Coronary artery (tissue), 2 donors: ENCODE data around the gene SERINC1.
"Not testable (repeated sequence)": the region's sequence is repeated elsewhere in the genome, so short reads cannot be mapped to it uniquely, and the experiment has no call there.

ENCODE experiments used
- DNase-seq: peaks from one replicate; pipeline ENCODE4 v3.0.0-alpha.2; 2017; ENCODE audit warnings: low spot score
- H3K27ac ChIP-seq, 2 donors: fragments of 200-600 bp; sonication (generic); one replicate each; pipeline ENCODE4 v1.5.1; 2016 to 2019
- H3K4me3 ChIP-seq: fragments of 200-600 bp; sonication (generic); 2 replicates; pipeline ENCODE4 v1.5.1; 2016; ENCODE audit warnings: mild to moderate bottlenecking, moderate library complexity
- CTCF ChIP-seq: fragments of 200-600 bp; sonication (generic); IDR thresholded peaks from one replicate; pipeline ENCODE4 v1.5.1; 2019; ENCODE audit warnings: antibody characterized with exemption

Gene SERINC1

DNA sequence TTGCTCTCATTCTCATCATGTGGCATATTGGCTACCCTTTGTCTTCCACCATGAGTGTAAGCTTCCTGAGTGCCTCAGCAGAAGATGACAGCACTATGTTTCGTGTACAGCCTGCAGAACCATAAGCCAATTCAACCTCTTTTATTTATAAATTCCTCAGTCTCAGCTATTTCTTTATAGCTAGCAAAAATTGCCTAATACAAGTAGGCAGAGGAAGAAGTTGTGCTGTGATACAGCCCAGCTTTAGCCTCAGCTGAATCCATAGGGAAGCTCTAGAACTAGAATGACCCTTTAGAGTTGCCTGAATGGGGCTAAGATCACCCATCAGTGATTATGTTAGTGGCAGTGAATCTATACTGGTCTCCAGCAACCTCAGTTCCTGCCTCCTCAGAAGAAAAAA lies 19.0 kb upstream of the SERINC1 start:
- Histone ChIP-seq H3K4me3 (no peak overlapping the region), H3K27ac (no peak overlapping the region)
- TF ChIP-seq CTCF, result no peak
- no peak for DNase-seq

DNA sequence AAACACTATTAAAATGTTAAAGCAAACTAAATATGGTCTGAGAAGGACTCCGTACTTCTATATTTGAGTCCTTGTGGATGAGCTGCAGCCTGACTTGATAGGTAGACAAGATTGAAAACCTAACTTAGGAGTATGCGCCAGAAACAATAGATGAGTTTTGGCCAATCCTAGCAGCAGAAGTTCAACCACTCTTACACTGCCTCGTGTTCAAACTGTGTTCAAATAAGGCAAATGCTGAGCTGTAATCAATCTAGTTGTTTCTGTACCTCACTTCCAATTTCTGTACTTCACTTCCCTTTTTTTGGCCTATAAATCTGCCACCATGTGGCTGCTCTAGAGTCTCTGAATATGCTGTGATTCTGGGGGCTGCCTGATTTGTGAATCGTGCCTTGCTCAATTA lies 13.2 kb upstream of the SERINC1 start:
- TF ChIP-seq CTCF, result no peak
- DNase-seq, result no peak
- no peak overlapping the region for H3K27ac ChIP-seq
- no peak overlapping the region for H3K4me3 ChIP-seq

DNA sequence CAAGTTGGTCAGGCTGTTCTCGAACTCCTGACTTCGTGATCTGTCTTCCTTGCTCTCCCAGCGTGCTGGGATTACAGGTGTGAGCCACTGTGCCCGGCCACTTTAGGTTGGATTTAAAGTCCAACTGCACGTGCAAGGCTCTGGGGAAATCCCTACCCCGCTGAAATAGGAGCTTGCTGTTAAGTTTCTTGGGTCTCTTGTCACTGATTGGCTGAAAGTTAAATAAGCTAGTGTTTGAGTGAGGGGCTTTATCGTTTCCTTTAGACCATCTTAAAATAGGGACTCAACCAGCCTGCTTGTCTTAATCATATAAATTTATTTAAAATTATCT lies 11.1 kb upstream of the SERINC1 start:
- no peak for TF ChIP-seq CTCF
- DNase-seq, result no peak
- no peak overlapping the region for H3K4me3 ChIP-seq
- H3K27ac ChIP-seq, result no peak overlapping the region

GRCh38 chr6:122476131-122476530 lies 4.5 kb upstream of the SERINC1 start:
- no peak overlapping the region for H3K4me3 ChIP-seq
- H3K27ac ChIP-seq, result no peak overlapping the region
- TF ChIP-seq CTCF, result no peak
- no peak for DNase-seq

- peak overlapping the region; percentile 98 for H3K27ac ChIP-seq
- no peak for DNase-seq
- TF ChIP-seq CTCF, result no peak
- peak overlapping the region; percentile 90 for H3K4me3 ChIP-seq
These were observed 374 bp upstream of the SERINC1 start for GRCh38 chr6:122472022-122472340.

DNA sequence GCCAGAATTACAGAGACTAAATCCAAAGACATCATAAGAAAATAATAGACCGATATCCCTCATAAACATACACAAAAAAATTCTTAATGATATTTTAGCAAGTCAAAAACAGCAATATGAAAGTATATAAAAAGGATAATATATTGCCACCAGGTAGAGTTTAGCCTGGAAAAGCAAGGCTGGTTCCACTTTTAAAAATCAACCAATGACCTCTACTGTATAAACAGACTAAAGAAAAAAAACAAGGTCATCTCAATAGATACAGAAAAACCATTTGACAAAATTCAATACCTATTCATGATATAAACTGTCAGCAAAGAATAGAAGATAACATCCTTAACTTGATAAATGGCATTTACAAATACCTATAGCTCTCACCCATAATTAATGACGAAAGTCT lies 9.7 kb downstream of the SERINC1 start:
- DNase-seq, result no peak
- Histone ChIP-seq H3K4me3 (no peak overlapping the region), H3K27ac (no peak overlapping the region)
- no peak for TF ChIP-seq CTCF

GRCh38 chr6:122459865-122460416 lies 11.7 kb downstream of the SERINC1 start:
- H3K27ac ChIP-seq, DNase-seq, H3K4me3 ChIP-seq: not testable (repeated sequence)

DNA sequence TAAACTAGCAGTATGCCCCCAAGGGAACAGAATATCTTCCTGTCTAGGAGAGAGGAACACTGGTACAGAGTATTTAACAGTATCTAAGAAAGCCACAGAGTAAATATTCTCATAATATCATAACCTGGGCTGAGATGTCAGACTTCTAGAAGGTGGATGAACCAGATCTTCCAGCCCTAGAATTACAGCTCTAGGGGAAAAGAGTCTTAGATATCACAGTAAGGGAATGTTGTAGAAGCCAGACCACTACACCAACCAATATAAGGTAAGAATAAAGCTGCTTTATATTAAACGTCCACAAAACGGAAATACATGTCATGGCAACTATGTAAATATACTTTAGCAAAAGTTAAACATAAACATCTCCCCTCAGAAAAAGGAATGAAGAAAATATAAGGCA lies 12.4 kb downstream of the SERINC1 start:
- TF ChIP-seq CTCF, result no peak
- peak overlapping the region; percentile 29 for H3K4me3 ChIP-seq

More for the DNA sequence above, 12.4 kb downstream of the SERINC1 start:
- DNase-seq, result no peak
- no peak overlapping the region for H3K27ac ChIP-seq
